Measurements from ENCODE around the gene KRT71.

The KRT71 gene

DNA sequence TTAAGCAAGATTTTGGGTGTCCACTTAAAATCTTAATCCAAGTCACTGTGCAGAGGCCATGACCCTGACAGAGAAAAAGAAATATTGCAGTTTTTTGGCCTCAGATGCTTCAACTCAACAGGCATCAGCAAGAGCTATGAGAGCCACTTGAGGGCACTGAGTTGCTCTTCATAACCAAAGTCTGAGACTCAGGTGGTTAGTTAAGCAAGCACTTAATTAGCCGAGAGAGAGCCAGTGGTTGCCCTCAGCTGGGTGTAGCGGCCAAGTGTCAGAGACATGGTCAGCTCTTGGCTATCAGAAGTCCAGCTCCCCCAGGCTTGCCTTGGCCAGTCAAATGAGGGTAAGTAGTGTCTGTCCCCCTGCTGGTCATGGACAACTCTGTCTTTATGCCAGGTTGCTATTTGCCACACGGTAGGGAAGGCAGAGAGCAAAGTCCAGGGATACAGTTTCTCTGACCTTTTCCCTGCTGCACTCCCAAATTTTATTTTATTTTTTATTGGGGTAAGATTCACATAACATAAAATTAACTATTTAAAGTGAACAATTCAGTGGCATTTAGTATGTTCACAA is 9.0 kb upstream of the KRT71 start:
- H3K9me3 Mint-ChIP-seq = no peaks in the 10 kb centered on the region
- H3K27ac Mint-ChIP-seq = no peak overlapping the region
- H3K4me1 Mint-ChIP-seq = no peaks in the 10 kb centered on the region
- DNase-seq (ENCODE audit: low spot score in 2 of 2) = no peak
- H3K4me3 Mint-ChIP-seq = no peak overlapping the region
- ATAC-seq (ENCODE audit: low read depth) = no peak
- peaks cover 16% of the 10 kb centered on the region for H3K27me3 Mint-ChIP-seq
- no peaks in the 10 kb centered on the region for H3K36me3 Mint-ChIP-seq

DNA sequence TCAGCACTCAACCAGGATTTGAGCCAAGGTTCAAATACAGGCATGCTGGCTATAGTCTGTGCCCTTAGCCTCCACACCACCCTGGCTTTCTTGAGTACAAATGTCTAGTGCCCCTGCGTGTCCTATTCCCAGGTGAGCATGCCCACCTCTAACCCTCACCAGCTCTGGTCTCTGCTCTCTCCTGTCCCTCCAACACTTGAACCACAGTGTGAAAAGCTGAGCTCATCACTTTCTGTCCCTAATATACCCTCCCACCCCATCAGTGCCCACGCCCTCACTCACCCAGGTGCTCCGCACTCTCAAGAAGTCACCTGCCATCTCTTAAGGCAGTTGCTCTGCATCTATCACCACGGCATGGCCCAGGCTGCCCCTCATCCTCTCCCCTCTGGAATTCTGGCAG is 7.0 kb upstream of the KRT71 start:
- no peaks in the 10 kb centered on the region for H3K36me3 Mint-ChIP-seq
- no peaks in the 10 kb centered on the region for H3K9me3 Mint-ChIP-seq
- H3K27ac Mint-ChIP-seq = no peak overlapping the region
- no peak overlapping the region for H3K4me3 Mint-ChIP-seq
- ATAC-seq (ENCODE audit: low read depth) (no peak), DNase-seq (ENCODE audit: low spot score in 2 of 2) (no peak)
- peaks cover 18% of the 10 kb centered on the region for H3K27me3 Mint-ChIP-seq
- H3K4me1 Mint-ChIP-seq = no peaks in the 10 kb centered on the region

- no peaks in the 10 kb centered on the region for H3K36me3 Mint-ChIP-seq
- ATAC-seq (ENCODE audit: low read depth) (no peak), DNase-seq (ENCODE audit: low spot score in 2 of 2) (no peak)
- no peaks in the 10 kb centered on the region for H3K4me1 Mint-ChIP-seq
- H3K27ac Mint-ChIP-seq = no peak overlapping the region
- no peak overlapping the region for H3K4me3 Mint-ChIP-seq
- no peaks in the 10 kb centered on the region for H3K9me3 Mint-ChIP-seq
- H3K27me3 Mint-ChIP-seq = peaks cover 18% of the 10 kb centered on the region
These were observed 6.0 kb upstream of the KRT71 start for GRCh38 chr12:52558781-52559445.

GRCh38 chr12:52557476-52557875 is 4.5 kb upstream of the KRT71 start:
- Mint-ChIP-seq H3K36me3 (no peaks in the 10 kb centered on the region), H3K4me1 (no peaks in the 10 kb centered on the region), H3K9me3 (no peaks in the 10 kb centered on the region), H3K27ac (no peak overlapping the region), H3K4me3 (no peak overlapping the region), H3K27me3 (peaks cover 22% of the 10 kb centered on the region)
- DNase-seq (ENCODE audit: low spot score in 2 of 2) (no peak), ATAC-seq (ENCODE audit: low read depth) (no peak)

DNA sequence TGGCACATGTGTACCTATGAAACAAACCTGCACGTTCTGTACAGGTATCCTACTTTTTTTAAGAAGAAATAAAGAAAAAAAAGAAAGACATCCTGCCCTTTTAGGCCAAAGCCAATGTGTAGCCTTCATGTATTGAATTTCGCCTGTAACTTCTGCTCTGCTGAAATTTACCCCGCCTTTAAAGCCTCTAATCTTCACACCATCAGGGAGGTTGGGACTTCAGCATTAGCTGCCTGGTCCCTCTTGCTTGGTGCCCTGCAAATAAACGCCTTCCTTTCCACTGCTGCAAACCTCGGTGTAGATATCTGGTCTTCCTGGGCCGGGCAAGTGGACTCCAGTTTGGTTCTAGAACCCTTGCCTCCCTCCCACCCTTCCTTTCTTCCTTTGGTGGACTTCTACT is 2.6 kb upstream of the KRT71 start:
- ATAC-seq (ENCODE audit: low read depth) (no peak), DNase-seq (ENCODE audit: low spot score in 2 of 2) (no peak)
- Mint-ChIP-seq H3K27ac (no peak overlapping the region), H3K4me1 (no peaks in the 10 kb centered on the region), H3K4me3 (no peak overlapping the region), H3K27me3 (peaks cover 26% of the 10 kb centered on the region), H3K36me3 (no peaks in the 10 kb centered on the region), H3K9me3 (no peaks in the 10 kb centered on the region)

DNA sequence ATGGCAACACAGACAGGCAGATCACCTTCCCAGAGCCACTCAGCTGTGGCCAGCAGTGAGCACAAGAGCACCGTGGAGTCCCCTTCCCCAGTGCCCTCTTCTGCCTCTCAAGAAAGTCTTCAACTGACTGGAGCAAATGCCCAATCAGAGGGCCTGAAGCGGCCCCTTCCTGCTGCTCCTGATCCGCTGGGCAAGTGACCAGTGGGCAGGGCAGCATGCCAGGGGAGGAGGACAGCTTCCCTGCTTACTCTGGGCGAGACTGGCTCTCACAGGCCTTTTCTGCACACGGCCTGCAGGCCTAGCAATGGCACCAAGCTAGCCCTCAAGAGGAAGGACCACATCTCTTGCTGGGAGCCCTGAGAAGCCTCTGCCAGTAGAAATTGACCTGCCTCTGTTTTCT is 890 bp downstream of the KRT71 start:
- Mint-ChIP-seq H3K4me1 (no peaks in the 10 kb centered on the region), H3K27ac (no peak overlapping the region)
- ATAC-seq (ENCODE audit: low read depth) = no peak

DNA sequence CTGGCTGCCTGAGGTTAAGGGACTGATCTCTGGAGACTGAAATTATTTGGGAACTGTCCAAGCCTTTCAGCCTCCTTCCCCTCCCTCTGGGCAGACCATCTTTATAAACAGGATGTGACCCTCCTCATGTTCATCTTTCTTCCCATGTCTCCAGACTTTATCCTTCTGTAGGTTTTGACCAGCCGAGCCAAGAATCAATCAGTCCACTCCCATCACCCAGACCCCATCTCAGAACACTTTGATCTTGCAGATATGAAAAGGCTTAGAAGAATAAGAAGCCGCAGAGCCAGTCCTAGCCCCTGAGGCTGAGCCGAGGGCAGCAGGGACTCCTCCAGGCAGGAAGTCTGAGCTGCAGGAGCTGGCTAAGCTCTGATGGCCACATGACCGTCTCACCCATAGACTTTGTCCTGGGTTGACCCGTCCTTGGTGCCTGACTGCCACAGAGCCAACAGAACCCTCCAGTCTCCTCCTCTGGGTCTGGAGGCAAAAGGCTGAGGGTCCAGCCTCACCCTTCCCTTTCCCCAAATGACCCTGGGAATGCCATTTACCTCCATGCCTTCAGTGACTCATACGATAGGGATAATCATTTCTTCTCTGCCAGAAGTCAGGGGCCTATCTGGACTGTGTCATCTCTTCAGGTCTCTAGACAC is 1.6 kb downstream of the KRT71 start:
- Mint-ChIP-seq H3K9me3 (no peaks in the 10 kb centered on the region), H3K4me3 (no peak overlapping the region), H3K4me1 (no peaks in the 10 kb centered on the region), H3K36me3 (no peaks in the 10 kb centered on the region), H3K27ac (no peak overlapping the region), H3K27me3 (peaks cover 25% of the 10 kb centered on the region)
- DNase-seq (ENCODE audit: low spot score in 2 of 2) (no peak), ATAC-seq (ENCODE audit: low read depth) (no peak)

More for the DNA sequence above, 890 bp downstream of the KRT71 start:
- H3K9me3 Mint-ChIP-seq = no peaks in the 10 kb centered on the region
- no peak overlapping the region for H3K4me3 Mint-ChIP-seq
- H3K36me3 Mint-ChIP-seq = no peaks in the 10 kb centered on the region
- no peak for DNase-seq (ENCODE audit: low spot score in 2 of 2)
- H3K27me3 Mint-ChIP-seq = peaks cover 22% of the 10 kb centered on the region

GRCh38 chr12:52546126-52546525 is 6.8 kb downstream of the KRT71 start:
- H3K27me3 Mint-ChIP-seq = peaks cover 12% of the 10 kb centered on the region
- H3K4me1 Mint-ChIP-seq = no peaks in the 10 kb centered on the region
- H3K27ac Mint-ChIP-seq = no peak overlapping the region
- no peaks in the 10 kb centered on the region for H3K36me3 Mint-ChIP-seq
- H3K4me3 Mint-ChIP-seq = no peak overlapping the region
- H3K9me3 Mint-ChIP-seq = no peaks in the 10 kb centered on the region
- ATAC-seq (ENCODE audit: low read depth) = no peak
- no peak for DNase-seq (ENCODE audit: low spot score in 2 of 2)

GRCh38 chr12:52543985-52544883 is 8.7 kb downstream of the KRT71 start:
- H3K36me3 Mint-ChIP-seq = no peaks in the 10 kb centered on the region
- ATAC-seq (ENCODE audit: low read depth) = no peak

GRCh38 chr12:52542785-52543318 is 10.1 kb downstream of the KRT71 start:
- no peak for DNase-seq (ENCODE audit: low spot score in 2 of 2)
- Mint-ChIP-seq H3K9me3 (no peaks in the 10 kb centered on the region), H3K36me3 (no peaks in the 10 kb centered on the region), H3K4me1 (no peaks in the 10 kb centered on the region), H3K4me3 (no peak overlapping the region), H3K27me3 (peaks cover 12% of the 10 kb centered on the region), H3K27ac (no peak overlapping the region)
- ATAC-seq (ENCODE audit: low read depth) = no peak

More at GRCh38 chr12:52543985-52544883, 8.7 kb downstream of the KRT71 start:
- no peaks in the 10 kb centered on the region for H3K4me1 Mint-ChIP-seq
- H3K27ac Mint-ChIP-seq = no peak overlapping the region
- no peak overlapping the region for H3K4me3 Mint-ChIP-seq
- H3K27me3 Mint-ChIP-seq = peaks cover 12% of the 10 kb centered on the region
- no peaks in the 10 kb centered on the region for H3K9me3 Mint-ChIP-seq
- DNase-seq (ENCODE audit: low spot score in 2 of 2) = no peak

- Mint-ChIP-seq H3K27me3 (peaks cover 12% of the 10 kb centered on the region), H3K36me3 (no peaks in the 10 kb centered on the region), H3K4me3 (no peak overlapping the region), H3K4me1 (no peaks in the 10 kb centered on the region), H3K27ac (no peak overlapping the region), H3K9me3 (no peaks in the 10 kb centered on the region)
- DNase-seq (ENCODE audit: low spot score in 2 of 2) = no peak
- no peak for ATAC-seq (ENCODE audit: low read depth)
These were observed 10.8 kb downstream of the KRT71 start for GRCh38 chr12:52542157-52542556.

DNA sequence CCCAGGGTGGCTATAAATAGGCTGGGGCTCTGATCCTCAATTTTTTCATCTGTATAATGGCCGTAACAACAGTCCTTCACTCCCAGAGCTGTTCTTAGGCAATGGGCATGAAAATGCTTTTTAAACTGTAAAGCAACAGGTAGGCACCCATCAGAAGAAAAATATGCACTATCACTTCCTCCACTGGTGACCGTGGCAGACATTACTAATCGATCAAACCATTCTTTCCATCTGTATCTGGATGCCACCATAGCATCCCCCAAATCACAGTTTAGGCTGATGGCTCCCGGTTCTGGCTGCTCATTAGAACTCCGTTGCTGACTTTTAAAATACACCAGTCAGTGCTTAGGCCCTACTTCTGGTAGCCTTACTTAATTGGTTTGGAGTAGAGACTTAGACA is 11.2 kb downstream of the KRT71 start:
- Mint-ChIP-seq H3K27ac (no peak overlapping the region), H3K4me1 (no peaks in the 10 kb centered on the region), H3K9me3 (no peaks in the 10 kb centered on the region), H3K4me3 (no peak overlapping the region), H3K27me3 (peaks cover 16% of the 10 kb centered on the region), H3K36me3 (no peaks in the 10 kb centered on the region)
- DNase-seq (ENCODE audit: low spot score in 2 of 2) = no peak
- ATAC-seq (ENCODE audit: low read depth) = no peak

- Mint-ChIP-seq H3K9me3 (no peaks in the 10 kb centered on the region), H3K27me3 (peaks cover 13% of the 10 kb centered on the region), H3K36me3 (no peaks in the 10 kb centered on the region), H3K27ac (no peak overlapping the region), H3K4me3 (no peak overlapping the region), H3K4me1 (no peaks in the 10 kb centered on the region)
- DNase-seq (ENCODE audit: low spot score in 2 of 2) (no peak), ATAC-seq (ENCODE audit: low read depth) (no peak)
These were observed 12.4 kb downstream of the KRT71 start for GRCh38 chr12:52540531-52540930.

- H3K27me3 Mint-ChIP-seq = peaks cover 10% of the 10 kb centered on the region
- DNase-seq (ENCODE audit: low spot score in 2 of 2) (no peak), ATAC-seq (ENCODE audit: low read depth) (no peak)
- H3K27ac Mint-ChIP-seq = no peak overlapping the region
- no peak overlapping the region for H3K4me3 Mint-ChIP-seq
- no peaks in the 10 kb centered on the region for H3K36me3 Mint-ChIP-seq
- no peaks in the 10 kb centered on the region for H3K9me3 Mint-ChIP-seq
- no peaks in the 10 kb centered on the region for H3K4me1 Mint-ChIP-seq
These were observed 13.1 kb downstream of the KRT71 start for GRCh38 chr12:52539821-52540173.
